ENCODE results near the gene ATAD1. TPM values are rescaled to one million over a fixed set of nuclear protein-coding genes. Genes with fewer than 3 reads are reported as not detected.
A peak's percentile ranks its signal among the peaks of the same experiment; 100 is the strongest.
"Not testable (repeated sequence)": the region's sequence is repeated elsewhere in the genome, so short reads cannot be mapped to it uniquely, and the experiment has no call there.

ATAD1 gene
- total RNA-seq, 1 donor from 2014 or later, result 71.0 TPM

- no peaks in the 10 kb centered on the region for H3K4me1 ChIP-seq (ENCODE audit: insufficient read depth, low read length)
- no peaks in the 10 kb centered on the region for H3K27me3 ChIP-seq (ENCODE audit: insufficient read depth, low read length)
- TF ChIP-seq CTCF (IDR thresholded peaks at IDR 0.05; ENCODE audit: insufficient read depth, low read depth, low read length) (no peak), EZH2 (IDR thresholded peaks at IDR 0.05; ENCODE audit: insufficient read depth, low read length) (no peak)
- no peak for FAIRE-seq
- no peak overlapping the region for H3K27ac Mint-ChIP-seq (ENCODE audit: unreplicated experiment)
- no peak for DNase-seq (ENCODE audit: low read depth)
- peaks cover 32% of the 10 kb centered on the region for H3K36me3 ChIP-seq (ENCODE audit: insufficient read depth, low read length)
- no peak overlapping the region for H2AFZ ChIP-seq (ENCODE audit: low read depth, low read length)
- H3K4me1 Mint-ChIP-seq (ENCODE audit: low read depth, unreplicated experiment), result peaks cover 2% of the 10 kb centered on the region
- H3K27me3 Mint-ChIP-seq (ENCODE audit: low read depth, unreplicated experiment), result no peaks in the 10 kb centered on the region
- H3K4me3 ChIP-seq (ENCODE audit: insufficient read depth, low read depth, low read length), result no peak overlapping the region
- peaks cover 21% of the 10 kb centered on the region for H3K36me3 Mint-ChIP-seq (ENCODE audit: low read depth, unreplicated experiment)
- no peak overlapping the region for H3K4me2 ChIP-seq (ENCODE audit: low read length)
- no peaks in the 10 kb centered on the region for H3K79me2 ChIP-seq (ENCODE audit: insufficient read depth, low read length)
- no peak overlapping the region for H3K27ac ChIP-seq (ENCODE audit: low read depth, low read length)
- H3K4me3 Mint-ChIP-seq (ENCODE audit: unreplicated experiment), result no peak overlapping the region
- H4K20me1 ChIP-seq (ENCODE audit: insufficient read depth, low read length), result peaks cover 6% of the 10 kb centered on the region
- no peak overlapping the region for H3K9ac ChIP-seq (ENCODE audit: low read length)
- H3K9me3 ChIP-seq (ENCODE audit: insufficient read depth, low read depth, low read length), result no peaks in the 10 kb centered on the region
- H3K9me3 Mint-ChIP-seq (ENCODE audit: unreplicated experiment), result peaks cover 2% of the 10 kb centered on the region
These were observed 73.4 kb downstream of the ATAD1 start for GRCh38 chr10:87744606-87745005.

- not testable (repeated sequence) for H3K27me3 ChIP-seq (ENCODE audit: insufficient read depth, low read length); H3K4me2 ChIP-seq (ENCODE audit: low read length); H3K4me3 ChIP-seq (ENCODE audit: insufficient read depth, low read depth, low read length); DNase-seq (ENCODE audit: low read depth); H3K27ac ChIP-seq (ENCODE audit: low read depth, low read length); H3K4me1 Mint-ChIP-seq (ENCODE audit: low read depth, unreplicated experiment); H3K9me3 Mint-ChIP-seq (ENCODE audit: unreplicated experiment); H3K79me2 ChIP-seq (ENCODE audit: insufficient read depth, low read length); H3K4me3 Mint-ChIP-seq (ENCODE audit: unreplicated experiment); H3K27ac Mint-ChIP-seq (ENCODE audit: unreplicated experiment); H4K20me1 ChIP-seq (ENCODE audit: insufficient read depth, low read length); H3K9ac ChIP-seq (ENCODE audit: low read length); H3K4me1 ChIP-seq (ENCODE audit: insufficient read depth, low read length); FAIRE-seq; H3K9me3 ChIP-seq (ENCODE audit: insufficient read depth, low read depth, low read length); H3K27me3 Mint-ChIP-seq (ENCODE audit: low read depth, unreplicated experiment); H2AFZ ChIP-seq (ENCODE audit: low read depth, low read length)
- H3K36me3 ChIP-seq (ENCODE audit: insufficient read depth, low read length), result peaks cover 32% of the 10 kb centered on the region
- peaks cover 16% of the 10 kb centered on the region for H3K36me3 Mint-ChIP-seq (ENCODE audit: low read depth, unreplicated experiment)
These were observed 74.9 kb downstream of the ATAD1 start for GRCh38 chr10:87742992-87743610.

- Histone ChIP-seq H3K4me2 (ENCODE audit: low read length) (no peak overlapping the region), H3K79me2 (ENCODE audit: insufficient read depth, low read length) (no peaks in the 10 kb centered on the region), H3K27ac (ENCODE audit: low read depth, low read length) (no peak overlapping the region), H2AFZ (ENCODE audit: low read depth, low read length) (no peak overlapping the region), H3K4me3 (ENCODE audit: insufficient read depth, low read depth, low read length) (no peak overlapping the region), H3K27me3 (ENCODE audit: insufficient read depth, low read length) (no peaks in the 10 kb centered on the region), H3K9me3 (ENCODE audit: insufficient read depth, low read depth, low read length) (no peaks in the 10 kb centered on the region), H3K36me3 (ENCODE audit: insufficient read depth, low read length) (peaks cover 24% of the 10 kb centered on the region), H3K4me1 (ENCODE audit: insufficient read depth, low read length) (no peaks in the 10 kb centered on the region), H4K20me1 (ENCODE audit: insufficient read depth, low read length) (peaks cover 8% of the 10 kb centered on the region), H3K9ac (ENCODE audit: low read length) (no peak overlapping the region)
- Mint-ChIP-seq H3K27me3 (ENCODE audit: low read depth, unreplicated experiment) (no peaks in the 10 kb centered on the region), H3K4me3 (ENCODE audit: unreplicated experiment) (no peak overlapping the region), H3K36me3 (ENCODE audit: low read depth, unreplicated experiment) (peaks cover 10% of the 10 kb centered on the region), H3K9me3 (ENCODE audit: unreplicated experiment) (no peaks in the 10 kb centered on the region), H3K27ac (ENCODE audit: unreplicated experiment) (no peak overlapping the region), H3K4me1 (ENCODE audit: low read depth, unreplicated experiment) (no peaks in the 10 kb centered on the region)
- TF ChIP-seq EZH2 (IDR thresholded peaks at IDR 0.05; ENCODE audit: insufficient read depth, low read length), result no peak
- DNase-seq (ENCODE audit: low read depth) (peak; percentile 29), FAIRE-seq (peak; percentile 20)
These were observed 77.8 kb downstream of the ATAD1 start for GRCh38 chr10:87740254-87740655.

Measured in astrocyte (in vitro differentiated cells and primary cell).